Effector memory CD4-positive, alpha-beta T cell (primary cell): ENCODE data around the gene IVD.
"Not testable (repeated sequence)": the region's sequence is repeated elsewhere in the genome, so short reads cannot be mapped to it uniquely, and the experiment has no call there.

Source experiments
- DNase-seq, 3 donors: peaks; one replicate each; pipeline ENCODE4 v3.0.0-alpha.2; 2020
- H3K27ac ChIP-seq: 2 replicates; pipeline ENCODE4 v1.7.0; 2013; ENCODE audit warnings: mild to moderate bottlenecking, low read length, moderate library complexity; ENCODE audit not compliant: insufficient read depth, poor library complexity, severe bottlenecking
- H3K27me3 ChIP-seq: replicated peaks from 2 replicates; pipeline ENCODE4 v1.7.0; 2013; ENCODE audit warnings: mild to moderate bottlenecking, low read length; ENCODE audit not compliant: insufficient read depth, control insufficient read depth, poor library complexity, severe bottlenecking
- H3K36me3 ChIP-seq: 2 replicates; pipeline ENCODE4 v1.7.0; 2013; ENCODE audit warnings: mild to moderate bottlenecking, low read length, moderate library complexity; ENCODE audit not compliant: control insufficient read depth, insufficient read depth
- H3K4me1 ChIP-seq: 2 replicates; pipeline ENCODE4 v1.7.0; 2013; ENCODE audit warnings: low read length, mild to moderate bottlenecking; ENCODE audit not compliant: control insufficient read depth, insufficient read depth, poor library complexity, severe bottlenecking
- H3K4me3 ChIP-seq: 2 replicates; pipeline ENCODE4 v1.7.0; 2013; ENCODE audit warnings: low read length, low read depth, mild to moderate bottlenecking; ENCODE audit not compliant: insufficient read depth, poor library complexity, severe bottlenecking
- H3K9me3 ChIP-seq: 2 replicates; pipeline ENCODE4 v1.7.0; 2013; ENCODE audit warnings: mild to moderate bottlenecking, low read length, moderate library complexity; ENCODE audit not compliant: control insufficient read depth

The IVD gene

GRCh38 chr15:40448354-40448753, 42.8 kb downstream of the IVD start:
- no peak for DNase-seq
- no peaks in the 10 kb centered on the region for H3K9me3 ChIP-seq
- H3K4me3 ChIP-seq = no peak overlapping the region
- no peak overlapping the region for H3K27ac ChIP-seq
- no peaks in the 10 kb centered on the region for H3K36me3 ChIP-seq
- H3K4me1 ChIP-seq = peaks cover 27% of the 10 kb centered on the region
- no peaks in the 10 kb centered on the region for H3K27me3 ChIP-seq

DNA sequence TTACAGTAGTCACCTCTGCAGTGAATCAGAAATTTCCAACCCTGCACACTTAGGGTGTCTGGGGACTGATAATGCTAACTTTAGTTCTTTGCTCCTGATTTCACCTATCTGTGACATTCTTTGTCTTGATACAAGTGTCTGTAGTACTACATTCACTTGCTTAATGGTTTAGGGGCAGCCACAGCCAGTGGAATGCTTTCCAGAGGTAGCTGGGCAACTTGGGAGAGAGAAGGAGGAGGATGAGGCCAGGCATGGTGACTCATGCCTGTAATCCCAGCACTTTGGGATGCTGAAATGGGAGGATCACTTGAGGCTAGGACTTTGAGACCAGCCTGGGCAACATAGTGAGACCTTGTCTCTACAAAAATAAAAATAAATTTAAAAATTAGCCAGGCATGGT, 43.7 kb downstream of the IVD start:
- no peak overlapping the region for H3K27ac ChIP-seq

DNA sequence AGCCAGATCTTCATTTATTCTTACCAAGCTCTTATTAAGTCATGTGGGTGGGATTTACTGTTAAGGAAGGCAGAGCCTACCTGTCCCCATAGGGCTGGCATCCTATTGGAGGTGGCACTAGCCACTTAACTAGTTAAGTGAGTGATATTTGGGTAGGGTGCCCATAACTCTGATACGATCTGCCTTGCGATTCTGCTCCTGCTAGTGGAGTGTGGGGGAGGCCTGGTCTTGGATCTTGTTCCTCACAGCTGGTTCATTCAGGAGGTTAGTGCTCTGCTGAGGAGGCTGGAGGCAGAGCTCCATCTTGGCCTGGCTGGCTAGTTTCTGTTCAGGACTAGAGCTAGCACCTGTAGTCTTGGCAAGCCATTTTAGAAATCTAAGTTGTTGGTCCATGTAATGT, 44.5 kb downstream of the IVD start:
- H3K36me3 ChIP-seq = no peaks in the 10 kb centered on the region
- no peaks in the 10 kb centered on the region for H3K9me3 ChIP-seq
- H3K4me1 ChIP-seq = peaks cover 36% of the 10 kb centered on the region
- H3K27me3 ChIP-seq = no peaks in the 10 kb centered on the region
- no peak overlapping the region for H3K27ac ChIP-seq
- no peak overlapping the region for H3K4me3 ChIP-seq
- DNase-seq = no peak

More for the DNA sequence above, 43.7 kb downstream of the IVD start:
- Histone ChIP-seq H3K27me3 (no peaks in the 10 kb centered on the region), H3K36me3 (no peaks in the 10 kb centered on the region), H3K4me3 (no peak overlapping the region), H3K9me3 (no peaks in the 10 kb centered on the region), H3K4me1 (peaks cover 29% of the 10 kb centered on the region)
- no peak for DNase-seq

- no peaks in the 10 kb centered on the region for H3K27me3 ChIP-seq
- H3K4me1 ChIP-seq = peaks cover 52% of the 10 kb centered on the region
- H3K9me3 ChIP-seq = no peaks in the 10 kb centered on the region
- no peak for DNase-seq
- H3K36me3 ChIP-seq = no peaks in the 10 kb centered on the region
- H3K4me3 ChIP-seq = no peak overlapping the region
- H3K27ac ChIP-seq = peak overlapping the region; percentile 20
Measured at GRCh38 chr15:40451527-40452158, 46.0 kb downstream of the IVD start.

GRCh38 chr15:40452296-40453090, 46.9 kb downstream of the IVD start:
- Histone ChIP-seq H3K27ac (peak overlapping the region; percentile 41), H3K4me3 (peak overlapping the region; percentile 5), H3K9me3 (no peaks in the 10 kb centered on the region), H3K27me3 (no peaks in the 10 kb centered on the region), H3K4me1 (peaks cover 56% of the 10 kb centered on the region), H3K36me3 (no peaks in the 10 kb centered on the region)
- no peak for DNase-seq

- peak overlapping the region; percentile 45 for H3K4me3 ChIP-seq
- not testable (repeated sequence) for H3K36me3 ChIP-seq, H3K9me3 ChIP-seq, H3K27me3 ChIP-seq, DNase-seq
- peaks cover 56% of the 10 kb centered on the region for H3K4me1 ChIP-seq
- peak overlapping the region; percentile 41 for H3K27ac ChIP-seq
Measured at GRCh38 chr15:40453941-40454340, 48.3 kb downstream of the IVD start.

- Histone ChIP-seq H3K27ac (no peak overlapping the region), H3K9me3 (no peaks in the 10 kb centered on the region), H3K27me3 (no peaks in the 10 kb centered on the region), H3K4me1 (peaks cover 56% of the 10 kb centered on the region), H3K36me3 (peaks cover 16% of the 10 kb centered on the region), H3K4me3 (no peak overlapping the region)
- no peak for DNase-seq
Measured at GRCh38 chr15:40454904-40455391, 49.4 kb downstream of the IVD start.

- H3K9me3 ChIP-seq = no peaks in the 10 kb centered on the region
- H3K36me3 ChIP-seq = peaks cover 22% of the 10 kb centered on the region
- H3K27ac ChIP-seq = no peak overlapping the region
- H3K4me3 ChIP-seq = no peak overlapping the region
- no peak for DNase-seq
- H3K4me1 ChIP-seq = peaks cover 54% of the 10 kb centered on the region
- no peaks in the 10 kb centered on the region for H3K27me3 ChIP-seq
Measured at GRCh38 chr15:40456299-40456712, 50.7 kb downstream of the IVD start.

- Histone ChIP-seq H3K4me3 (no peak overlapping the region), H3K36me3 (peaks cover 22% of the 10 kb centered on the region), H3K27ac (no peak overlapping the region), H3K4me1 (peaks cover 50% of the 10 kb centered on the region), H3K9me3 (no peaks in the 10 kb centered on the region), H3K27me3 (no peaks in the 10 kb centered on the region)
- DNase-seq = no peak
Measured at GRCh38 chr15:40456738-40457137, 51.1 kb downstream of the IVD start.
